ENCODE results near the gene FHIT.
"Not testable (repeated sequence)": the region's sequence is repeated elsewhere in the genome, so short reads cannot be mapped to it uniquely, and the experiment has no call there.

FHIT gene

DNA sequence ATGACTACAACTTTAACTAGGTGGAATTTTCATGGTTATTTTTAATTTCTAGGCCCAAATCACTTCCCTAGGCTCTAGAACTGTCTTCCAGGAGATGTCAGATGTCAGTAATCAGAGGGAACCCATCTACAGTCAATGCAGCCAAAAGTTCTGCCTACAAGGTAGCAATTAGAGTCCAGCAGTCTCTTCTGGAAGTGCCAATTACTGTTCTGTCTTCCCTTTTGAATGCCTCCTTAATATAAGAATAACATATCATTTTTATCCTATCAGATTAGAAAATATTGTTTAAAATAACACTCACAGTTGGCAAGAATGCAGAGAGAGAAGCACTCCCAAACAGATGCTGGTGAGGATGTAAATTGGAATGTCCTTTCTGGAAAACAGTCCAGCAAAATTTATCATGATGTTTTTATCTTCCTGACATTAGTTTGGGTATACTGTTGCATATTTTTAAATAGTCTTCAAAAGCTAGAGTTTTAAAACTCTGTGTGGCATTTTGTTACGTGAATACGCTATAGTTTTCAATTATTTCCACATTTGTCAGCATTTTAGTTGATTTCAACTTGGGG lies 543.7 kb downstream of the FHIT start:
- DNase-seq (ENCODE audit: low read depth in 2 of 2): peak in 1 of 2 experiments; percentile 13

DNA sequence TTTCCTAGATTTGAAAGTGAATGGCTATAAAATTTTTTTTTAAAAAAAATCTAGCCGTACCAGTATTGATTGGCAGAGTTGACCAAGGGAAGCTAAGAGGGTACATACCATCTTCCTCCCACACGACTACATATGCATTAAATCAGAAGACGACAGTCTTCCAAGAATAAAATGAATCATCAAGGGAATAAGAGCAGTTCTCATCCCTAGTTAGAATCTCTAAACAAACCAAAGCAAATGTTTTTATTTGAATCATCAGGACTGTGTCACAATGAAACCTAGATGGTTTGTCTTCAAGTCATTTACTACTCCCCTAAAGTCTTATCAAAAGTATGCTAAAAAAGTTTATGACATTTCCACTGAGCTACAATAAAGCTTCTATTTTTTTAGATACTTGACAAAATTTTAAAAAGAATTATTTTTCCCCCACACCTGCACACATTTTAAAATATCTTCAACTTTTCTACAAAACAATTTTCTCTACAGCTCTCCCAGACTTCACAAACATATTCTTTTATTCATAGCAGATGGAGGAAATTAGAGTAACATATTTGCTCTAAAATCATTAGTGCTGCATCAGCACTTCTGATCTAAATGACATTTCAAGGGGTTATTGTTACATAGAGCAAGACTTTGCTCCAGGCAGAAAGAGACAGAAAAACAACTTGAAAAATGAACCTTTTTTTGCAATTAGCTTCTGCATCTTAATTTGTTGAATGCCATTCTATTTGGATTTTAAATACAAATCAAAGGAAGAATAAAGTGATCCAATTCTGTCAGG lies 547.1 kb downstream of the FHIT start:
- no peak for DNase-seq (ENCODE audit: low read depth in 2 of 2)

DNA sequence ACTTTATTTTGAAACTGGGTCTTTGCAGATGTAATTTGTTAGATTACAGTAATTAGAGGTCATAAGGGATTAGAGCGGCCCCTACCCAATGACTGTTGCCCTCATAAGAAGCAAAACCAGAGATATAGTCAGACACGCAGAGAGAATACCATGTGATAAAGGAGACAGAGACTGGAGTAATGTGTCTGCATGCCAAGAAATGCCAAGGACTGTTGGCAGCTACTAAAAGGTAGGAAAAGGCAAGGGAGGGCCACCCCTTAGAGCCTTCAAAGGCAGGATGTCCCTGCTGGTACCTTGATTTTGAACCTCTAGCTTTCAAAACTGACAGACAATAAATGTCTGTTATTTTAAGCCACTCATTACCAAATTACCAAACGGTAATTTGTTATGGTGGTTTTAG lies 548.2 kb downstream of the FHIT start:
- no peak for DNase-seq (ENCODE audit: low read depth in 2 of 2)

DNA sequence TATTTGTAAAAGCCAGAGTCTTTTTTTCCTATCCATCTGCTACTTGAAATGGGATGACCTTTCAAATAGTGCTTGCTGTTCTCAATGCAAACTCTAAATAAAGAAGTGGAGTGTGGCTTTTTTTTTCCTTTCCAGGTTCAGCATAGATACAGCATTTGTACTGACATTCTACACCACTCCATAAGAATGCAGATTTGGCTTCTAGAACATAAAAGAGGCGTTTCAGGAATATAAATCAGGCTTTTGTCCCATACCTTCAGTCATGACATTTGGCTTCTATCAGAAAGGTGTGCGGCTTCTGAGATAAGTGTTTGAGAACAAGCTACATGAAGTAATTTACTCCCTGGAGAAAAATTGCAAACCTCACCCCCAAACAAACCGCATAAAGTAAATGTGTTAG lies 553.1 kb downstream of the FHIT start:
- no peak for DNase-seq (ENCODE audit: low read depth in 2 of 2)

DNA sequence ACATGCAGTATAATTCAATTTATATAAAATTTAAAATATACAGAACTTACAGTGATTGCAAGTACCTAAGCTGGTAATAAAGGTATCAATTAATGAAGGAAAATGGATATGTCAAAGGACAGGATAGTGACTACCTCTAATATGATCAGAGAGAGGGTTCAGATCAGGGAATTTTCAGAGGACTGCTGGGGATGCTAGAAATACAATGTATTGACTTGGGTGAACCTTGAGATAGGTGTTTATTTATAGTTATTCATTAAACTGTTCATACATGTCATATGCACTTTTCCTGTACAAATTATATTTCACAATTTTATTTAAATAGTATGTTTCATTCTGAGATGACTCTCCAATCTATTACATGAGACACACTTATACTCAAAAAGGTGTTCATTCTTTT lies 554.1 kb downstream of the FHIT start:
- no peak for DNase-seq (ENCODE audit: low read depth in 2 of 2)

DNA sequence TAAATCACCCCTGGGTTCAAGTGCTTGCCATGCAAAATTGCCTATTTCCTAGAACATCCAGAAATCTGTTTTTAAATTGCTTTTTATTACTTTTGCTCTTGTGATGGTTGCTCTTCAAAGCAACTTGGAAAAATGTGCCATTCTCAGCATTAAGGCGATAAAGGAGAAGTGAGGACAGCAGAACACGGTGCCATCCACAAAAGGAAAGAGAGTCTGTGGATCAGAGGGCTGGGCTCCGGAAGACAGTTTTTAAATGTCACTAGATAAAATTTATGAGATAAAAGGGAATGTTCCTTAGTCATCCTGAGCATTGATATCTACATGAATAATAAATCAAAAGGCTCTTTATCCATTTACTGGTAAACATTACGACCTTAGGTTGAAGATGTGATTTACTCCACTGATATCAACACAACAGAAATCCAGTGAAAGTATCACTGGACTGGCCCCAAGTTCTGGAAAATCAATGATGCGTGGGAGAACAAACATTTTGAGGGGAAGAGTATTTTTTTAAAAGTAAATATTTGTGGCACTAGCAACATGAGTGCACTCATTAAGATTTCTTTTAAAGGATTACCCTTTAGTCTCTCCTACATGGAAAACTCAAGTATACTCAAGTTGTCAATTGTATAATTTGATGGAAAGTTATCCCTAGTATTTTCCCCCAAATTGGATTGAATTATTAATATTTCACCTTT lies 554.7 kb downstream of the FHIT start:
- no peak for DNase-seq (ENCODE audit: low read depth in 2 of 2)

DNA sequence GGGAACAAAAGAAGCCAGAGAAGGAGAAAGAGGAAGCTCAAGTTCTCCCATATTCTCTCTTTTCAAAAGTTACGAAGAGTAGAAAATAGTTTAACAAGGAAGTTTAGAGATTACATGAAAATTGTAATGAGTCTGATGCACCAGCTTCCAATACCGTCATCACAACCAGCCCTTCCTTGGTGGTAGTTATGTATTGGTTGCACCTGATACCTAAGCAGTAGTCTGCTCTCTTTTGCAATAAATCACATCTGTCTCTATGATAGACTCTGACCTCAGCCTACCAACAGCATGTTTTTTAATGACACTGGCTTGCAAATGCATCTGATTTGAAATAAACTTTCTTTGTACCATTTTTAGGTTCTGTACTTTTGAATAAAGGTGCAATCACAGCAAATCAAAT lies 575.8 kb downstream of the FHIT start:
- no peak for DNase-seq (ENCODE audit: low read depth in 2 of 2)

DNA sequence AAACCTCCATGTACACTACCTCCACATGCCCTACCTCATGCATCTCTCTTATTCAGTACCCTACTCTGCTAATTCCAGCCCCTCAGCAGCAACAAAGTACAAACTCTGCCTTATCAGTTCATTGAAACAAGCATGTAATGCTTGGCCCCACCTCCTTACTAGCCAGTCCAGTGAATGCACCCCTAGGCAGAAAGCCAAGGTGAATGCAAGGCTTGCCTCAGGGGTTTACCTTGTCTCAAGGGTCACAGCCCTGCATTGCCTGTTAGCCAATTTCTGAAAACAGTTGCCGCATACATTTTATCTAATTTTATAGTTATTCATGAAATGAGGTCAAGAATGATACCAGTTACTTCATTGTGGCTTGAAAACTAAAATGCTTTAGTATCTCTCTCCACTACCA lies 576.4 kb downstream of the FHIT start:
- no peak for DNase-seq (ENCODE audit: low read depth in 2 of 2)

DNA sequence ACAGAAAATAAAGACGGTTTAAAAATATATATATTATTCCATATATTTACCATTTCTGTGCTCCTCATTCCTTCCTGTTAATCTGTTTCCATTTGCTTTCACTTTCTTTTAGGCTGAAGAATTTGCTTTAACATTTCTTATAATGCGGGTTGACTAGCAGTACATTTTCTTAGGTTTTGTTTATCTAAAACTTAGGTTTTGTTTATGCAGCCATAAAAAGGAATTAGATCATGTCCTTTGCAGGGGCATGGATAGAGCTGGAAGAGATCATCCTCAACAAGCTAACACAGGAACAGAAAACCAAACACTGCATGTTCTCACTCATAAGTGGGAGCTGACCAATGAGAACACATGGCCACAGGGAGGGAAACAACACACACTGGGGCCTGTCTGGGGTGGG lies 578.1 kb downstream of the FHIT start:
- DNase-seq (ENCODE audit: low read depth in 2 of 2): no peak

DNA sequence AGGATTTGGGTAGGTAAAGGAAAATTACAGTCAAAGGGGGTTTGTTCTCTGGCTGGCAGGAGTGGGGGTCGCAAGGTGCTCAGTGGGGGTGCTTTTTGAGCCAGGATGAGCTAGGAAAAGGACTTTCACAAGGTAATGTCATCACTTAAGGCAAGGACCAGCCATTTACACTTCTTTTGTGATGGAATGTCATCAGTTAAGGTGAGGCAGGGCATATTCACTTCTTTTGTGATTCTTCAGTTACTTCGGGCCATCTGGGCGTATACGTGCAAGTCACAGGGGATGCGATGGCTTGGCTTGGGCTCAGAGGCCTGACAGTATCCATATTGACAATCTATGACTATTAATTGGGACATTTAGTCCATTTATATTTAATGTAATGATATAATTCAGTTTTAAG lies 578.9 kb downstream of the FHIT start:
- not testable (repeated sequence) for DNase-seq (ENCODE audit: low read depth in 2 of 2)

DNA sequence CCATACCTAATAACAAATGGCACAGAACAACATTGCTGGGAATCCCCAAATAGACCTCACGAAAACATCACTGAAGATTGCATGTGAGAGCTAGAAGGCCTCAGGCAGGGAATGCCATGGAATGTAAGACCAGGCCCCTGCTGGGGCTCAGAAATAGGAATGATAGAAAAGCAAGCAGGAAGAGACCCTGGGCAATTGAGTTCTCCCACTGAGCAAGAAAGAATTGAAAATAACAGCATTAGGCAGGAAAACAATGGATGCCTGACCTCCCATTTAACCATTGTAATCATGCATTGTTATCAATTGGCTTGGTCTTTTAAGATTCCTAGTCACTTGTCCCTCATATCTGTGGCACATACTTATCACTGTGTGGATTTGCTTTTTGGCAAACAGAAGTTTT lies 581.6 kb downstream of the FHIT start:
- DNase-seq (ENCODE audit: low read depth in 2 of 2): no peak

DNA sequence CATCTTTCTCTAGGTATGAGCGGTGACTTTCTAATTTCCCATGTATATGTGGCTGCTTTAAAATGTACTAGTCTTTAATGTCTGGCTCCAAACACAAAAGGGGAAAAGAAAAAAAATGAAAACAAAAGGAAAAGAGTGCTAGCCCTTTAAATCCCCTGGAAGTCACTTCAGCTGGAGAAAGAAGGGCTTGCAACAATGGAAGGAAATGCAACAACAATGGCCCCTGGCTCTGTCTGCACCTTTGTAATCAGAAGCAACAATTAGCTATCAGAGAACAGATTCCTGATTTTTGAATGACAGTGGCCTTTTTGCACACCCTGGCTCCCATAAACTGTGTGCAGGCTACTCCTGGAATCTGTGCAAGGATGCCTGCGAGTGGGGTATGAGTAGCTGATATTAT lies 591.2 kb downstream of the FHIT start:
- DNase-seq (ENCODE audit: low read depth in 2 of 2): no peak

DNA sequence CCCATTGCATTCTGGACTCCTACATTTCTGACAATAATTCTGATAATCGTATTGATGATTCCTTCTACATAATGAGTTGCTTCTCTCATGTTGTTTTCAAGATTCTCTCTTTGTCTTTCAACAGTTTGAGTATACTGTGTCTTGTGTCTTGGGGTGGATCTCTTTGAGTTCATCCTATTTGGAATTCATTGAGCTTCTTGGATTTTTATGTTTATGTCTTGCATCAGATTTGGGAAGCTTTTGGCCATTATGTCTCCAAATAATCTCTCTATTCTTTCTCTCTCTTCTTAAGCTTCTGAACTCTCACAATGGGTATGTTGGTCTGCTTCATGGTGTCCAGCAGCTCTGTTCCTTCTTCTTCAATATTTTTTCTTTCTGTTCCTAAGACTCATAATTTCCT lies 592.2 kb downstream of the FHIT start:
- no peak for DNase-seq (ENCODE audit: low read depth in 2 of 2)

DNA sequence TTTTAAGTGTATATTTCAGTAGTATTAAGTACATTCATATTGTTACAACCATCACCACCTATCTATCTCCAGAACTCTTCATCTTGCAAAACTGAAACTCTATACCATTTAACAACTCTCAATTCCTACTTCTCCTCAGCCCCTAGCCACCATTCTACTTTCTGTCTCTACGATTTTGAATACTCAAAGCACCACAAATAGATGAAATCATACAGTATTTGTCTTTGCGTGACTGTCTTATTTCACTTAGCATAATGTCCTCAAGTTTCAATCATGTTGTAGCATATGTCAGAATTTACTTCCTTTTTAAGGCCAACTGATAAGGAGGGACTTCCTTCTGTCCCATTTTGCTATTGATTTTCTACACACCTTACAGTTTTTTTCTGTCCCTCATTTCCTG lies 593.3 kb downstream of the FHIT start:
- no peak for DNase-seq (ENCODE audit: low read depth in 2 of 2)

DNA sequence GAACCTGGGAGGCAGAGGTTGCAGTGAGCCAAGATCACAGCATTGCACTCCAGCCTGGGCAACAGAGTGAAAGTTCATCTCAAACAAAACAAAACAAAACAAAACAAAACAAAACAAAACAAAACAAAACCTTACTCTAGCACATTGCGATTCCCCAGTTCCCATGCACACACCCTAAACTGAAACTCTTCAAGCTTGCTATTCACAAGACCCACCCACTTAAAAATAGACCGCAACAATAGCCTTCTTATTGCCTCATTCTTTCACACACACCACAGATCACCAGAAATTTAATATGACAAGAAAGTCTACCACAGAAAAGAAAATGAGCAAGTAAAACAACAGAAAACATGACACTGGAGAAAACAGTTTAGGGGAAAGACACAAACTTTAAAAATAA lies 598.4 kb downstream of the FHIT start:
- DNase-seq (ENCODE audit: low read depth in 2 of 2): no peak

DNA sequence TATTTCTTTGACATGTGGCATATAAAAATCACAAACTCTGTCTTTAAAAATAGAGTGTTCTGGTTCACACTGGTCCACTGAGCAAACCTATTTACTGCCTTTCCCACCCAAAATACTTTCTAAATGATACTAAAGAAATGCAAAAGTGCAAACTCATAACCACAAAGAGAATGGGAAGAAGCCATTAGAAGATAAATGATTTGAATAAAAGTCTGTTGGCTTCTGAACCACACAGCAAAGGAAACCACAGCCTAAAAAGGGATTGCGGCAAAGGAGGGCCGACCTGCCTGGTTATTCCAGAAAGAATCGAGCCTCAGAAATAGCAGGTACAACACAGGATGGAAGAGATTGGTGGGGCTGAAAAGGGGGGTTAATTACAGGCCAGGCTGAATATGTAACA lies 599.5 kb downstream of the FHIT start:
- no peak for DNase-seq (ENCODE audit: low read depth in 2 of 2)

DNA sequence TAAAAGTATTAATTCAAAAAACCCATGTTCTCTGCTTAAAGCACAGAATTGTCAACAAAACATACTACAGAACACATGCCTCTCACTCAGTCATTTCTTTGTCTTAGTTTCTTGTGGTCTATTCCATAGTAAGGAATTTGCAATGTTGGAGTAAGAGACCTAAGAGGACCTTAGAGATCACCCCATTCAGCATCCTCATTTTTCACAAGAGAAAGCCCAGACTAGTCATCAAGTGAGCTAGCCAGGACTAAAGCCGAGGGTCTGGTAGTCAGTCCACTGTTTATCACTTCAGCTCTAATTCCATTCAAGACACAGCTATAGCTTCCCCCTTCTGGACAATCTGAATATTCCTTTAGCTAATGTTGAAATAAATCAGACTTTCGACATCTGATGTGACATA lies 601.1 kb downstream of the FHIT start:
- DNase-seq (ENCODE audit: low read depth in 2 of 2): no peak

DNA sequence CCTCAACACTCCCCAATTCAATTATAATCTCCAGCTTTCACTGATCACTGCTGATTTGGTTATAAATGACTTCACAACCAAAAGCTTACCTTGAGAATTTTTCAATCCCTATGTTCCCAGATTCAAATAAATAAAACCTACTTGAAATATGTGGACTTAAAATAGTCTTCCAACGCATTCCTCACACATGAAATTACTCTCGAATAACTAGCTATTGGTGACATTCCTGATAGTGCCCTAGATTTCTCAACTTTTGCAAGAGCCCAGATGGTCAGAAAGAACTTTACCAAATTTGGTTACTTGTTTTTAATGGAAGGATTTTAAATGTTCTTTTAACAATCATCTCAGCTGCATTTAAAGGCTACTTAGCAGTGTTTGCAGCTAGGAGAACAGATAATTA lies 605.5 kb downstream of the FHIT start:
- no peak for DNase-seq (ENCODE audit: low read depth in 2 of 2)

DNA sequence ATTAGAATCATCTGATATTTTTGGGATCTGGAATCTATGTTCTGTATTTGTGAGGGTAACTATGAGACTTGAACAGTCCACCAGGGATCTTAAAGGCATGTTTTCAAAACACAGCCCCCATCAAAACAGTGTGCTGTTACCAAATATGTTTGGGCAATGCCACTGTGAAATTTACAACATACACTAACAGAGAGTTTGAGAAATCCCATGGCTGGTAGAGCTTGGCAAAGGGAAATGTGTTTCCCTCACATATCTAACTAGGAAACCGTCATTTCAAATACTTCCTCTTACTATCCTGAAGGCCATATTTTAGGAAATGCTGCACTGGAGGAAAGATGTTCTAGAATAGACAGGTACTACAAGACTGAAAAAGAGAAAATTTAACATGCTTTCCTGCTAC lies 607.4 kb downstream of the FHIT start:
- no peak for DNase-seq (ENCODE audit: low read depth in 2 of 2)

DNA sequence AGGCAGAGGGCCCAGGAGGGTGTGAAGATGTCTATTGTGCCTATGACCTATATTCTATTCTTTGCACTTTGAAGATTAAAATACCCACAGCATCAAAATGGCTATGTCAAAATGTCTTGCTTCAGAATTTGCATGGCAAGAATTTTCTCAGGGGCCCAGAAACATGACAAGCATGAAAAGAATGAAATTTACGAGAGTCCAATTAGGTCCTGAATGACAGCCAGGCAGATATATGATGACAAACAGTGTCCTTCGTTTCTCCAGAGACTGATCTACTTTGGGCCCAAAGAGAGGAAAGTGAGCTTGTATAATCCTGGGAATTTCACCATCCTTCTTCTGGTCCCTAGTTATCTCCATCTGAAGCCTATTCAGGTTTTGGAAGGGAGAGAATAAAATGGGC lies 609.9 kb downstream of the FHIT start:
- no peak for DNase-seq (ENCODE audit: low read depth in 2 of 2)

DNA sequence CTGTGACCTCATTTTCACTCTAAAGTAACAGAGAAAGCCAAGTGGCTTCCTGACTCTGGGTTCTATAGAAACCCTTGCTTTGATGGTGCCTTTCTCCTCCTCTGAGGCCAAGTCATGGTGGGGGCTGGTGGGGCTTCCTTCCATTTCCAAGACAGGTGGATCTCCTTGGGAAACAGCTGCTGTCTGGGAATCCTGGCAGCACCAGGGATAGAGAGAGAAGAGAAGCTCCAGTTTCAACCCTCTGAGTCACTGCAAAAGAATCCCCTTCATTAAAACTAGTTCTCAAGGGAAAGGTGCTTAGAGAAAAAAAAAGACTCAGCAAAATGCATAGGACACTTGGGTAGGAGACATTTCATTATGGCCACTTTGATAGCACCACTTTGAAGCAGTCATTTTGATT lies 614.4 kb downstream of the FHIT start:
- no peak for DNase-seq (ENCODE audit: low read depth in 2 of 2)

DNA sequence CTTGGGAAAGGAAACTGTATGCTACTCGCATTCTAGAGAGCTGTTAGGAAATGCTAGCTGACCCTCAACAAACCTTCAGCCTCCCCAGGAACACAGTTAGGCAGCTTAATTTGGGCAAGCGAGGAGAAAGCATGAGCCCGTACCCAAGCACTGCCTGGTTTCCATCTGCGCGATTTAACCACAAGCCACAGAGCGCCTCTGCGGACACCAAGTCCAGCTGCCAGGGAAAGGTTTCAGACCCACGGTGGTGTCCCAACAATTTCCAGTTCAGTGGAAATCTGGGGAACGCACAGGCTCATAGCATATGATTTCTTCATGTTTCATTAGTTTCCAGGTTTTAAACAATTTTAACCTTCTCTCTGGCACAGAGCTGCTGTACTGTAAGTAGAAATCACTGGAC lies 617.6 kb downstream of the FHIT start:
- no peak for DNase-seq (ENCODE audit: low read depth in 2 of 2)

DNA sequence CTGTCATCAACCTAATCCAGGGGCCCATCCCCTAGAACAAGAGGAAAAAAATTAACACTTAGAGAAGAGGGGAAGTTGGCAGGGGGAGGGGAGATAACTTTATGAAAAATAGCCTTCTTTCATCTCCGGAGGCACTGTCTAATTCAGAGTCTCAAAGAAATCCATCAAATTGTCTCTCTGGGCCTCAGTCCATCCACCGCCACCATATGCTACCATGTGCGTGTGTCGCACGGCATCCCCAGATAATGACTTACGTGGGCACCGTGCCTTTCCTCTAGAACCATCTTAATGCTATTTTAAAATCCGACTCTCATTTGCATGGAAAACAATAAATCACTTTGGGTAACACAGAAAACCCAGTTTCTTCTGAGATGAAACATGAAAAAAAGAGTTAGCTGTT lies 619.7 kb downstream of the FHIT start:
- DNase-seq (ENCODE audit: low read depth in 2 of 2): no peak
